Measurements from ENCODE around the gene IP6K3.

IP6K3 gene

DNA sequence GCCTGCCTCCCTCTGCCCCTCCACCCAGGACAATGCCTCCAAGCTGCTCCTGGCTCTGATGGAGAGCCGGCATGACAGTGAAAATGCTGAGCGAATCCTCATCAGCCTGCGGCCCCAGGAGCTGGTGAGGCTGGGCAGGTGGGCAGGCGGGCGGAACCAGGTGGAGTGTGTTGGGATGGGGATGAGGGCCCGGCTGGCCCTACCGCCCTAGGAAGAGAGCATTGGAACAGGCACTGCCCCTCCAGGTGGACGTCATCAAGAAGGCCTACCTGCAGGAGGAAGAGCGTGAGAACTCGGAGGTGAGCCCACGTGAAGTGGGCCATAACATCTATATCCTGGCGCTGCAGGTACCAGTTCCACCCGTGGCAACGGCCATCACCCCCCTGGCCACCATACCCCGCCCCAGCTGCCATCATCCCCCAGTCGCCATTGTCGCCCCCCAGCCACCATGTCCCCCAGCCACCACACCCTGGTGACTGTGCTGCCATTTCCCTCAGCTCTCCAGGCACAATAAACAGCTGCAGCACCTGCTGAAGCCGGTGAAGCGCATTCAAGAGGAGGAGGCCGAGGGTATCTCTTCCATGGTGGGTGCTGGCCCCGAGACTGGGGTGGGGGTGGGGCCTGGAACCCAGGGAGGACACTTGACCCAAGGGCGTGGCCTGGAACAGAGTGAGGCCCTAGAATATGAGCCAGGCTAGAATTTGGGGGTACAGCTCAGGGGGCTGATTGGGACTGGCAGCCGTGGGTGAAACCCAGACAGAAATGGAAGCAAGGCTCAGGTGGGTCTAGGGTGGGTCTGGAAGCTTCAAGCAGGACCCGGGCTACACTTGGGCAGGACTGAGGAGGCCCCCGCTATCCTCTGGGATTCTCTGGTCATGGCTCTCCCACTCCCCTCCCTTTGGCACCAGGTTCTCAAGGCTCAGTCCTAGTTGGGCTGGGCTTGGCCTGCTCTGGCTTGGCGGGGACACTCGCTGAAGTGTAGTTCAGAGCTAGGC, 59.4 kb downstream of the IP6K3 start:
- no peak for DNase-seq

DNA sequence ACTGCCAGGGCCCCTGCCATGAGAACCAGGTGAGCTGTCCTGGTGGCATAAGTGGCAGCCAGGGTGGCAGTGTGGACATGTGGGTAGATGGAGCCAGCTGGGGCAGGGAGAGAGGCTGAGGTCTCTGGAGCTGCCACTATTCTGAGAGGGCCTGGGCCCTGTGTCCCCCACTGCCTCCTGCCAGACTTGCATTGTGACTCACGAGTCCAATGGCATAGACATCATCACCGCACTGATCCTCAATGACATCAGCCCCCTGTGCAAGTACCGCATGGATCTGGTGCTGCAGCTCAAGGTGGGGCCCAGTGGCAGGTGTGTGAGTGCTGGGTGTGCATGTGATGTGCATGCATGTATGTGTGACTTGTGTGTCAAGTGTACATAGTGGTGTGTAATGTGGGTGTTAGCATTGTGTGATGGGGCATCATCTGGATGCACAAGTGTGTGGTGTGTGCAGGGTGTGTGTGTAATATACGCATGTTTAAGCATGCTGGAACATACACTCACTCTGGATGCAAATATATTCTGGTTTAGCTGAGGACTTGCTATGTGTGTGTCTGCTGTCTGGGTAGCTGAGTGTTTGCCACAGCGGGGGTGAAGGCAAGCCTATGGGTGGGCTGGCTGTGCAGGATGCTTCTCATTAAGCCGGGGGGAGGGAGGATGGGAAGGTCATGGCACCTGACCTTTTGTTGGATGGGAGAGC, 60.3 kb downstream of the IP6K3 start:
- no peak for DNase-seq

DNA sequence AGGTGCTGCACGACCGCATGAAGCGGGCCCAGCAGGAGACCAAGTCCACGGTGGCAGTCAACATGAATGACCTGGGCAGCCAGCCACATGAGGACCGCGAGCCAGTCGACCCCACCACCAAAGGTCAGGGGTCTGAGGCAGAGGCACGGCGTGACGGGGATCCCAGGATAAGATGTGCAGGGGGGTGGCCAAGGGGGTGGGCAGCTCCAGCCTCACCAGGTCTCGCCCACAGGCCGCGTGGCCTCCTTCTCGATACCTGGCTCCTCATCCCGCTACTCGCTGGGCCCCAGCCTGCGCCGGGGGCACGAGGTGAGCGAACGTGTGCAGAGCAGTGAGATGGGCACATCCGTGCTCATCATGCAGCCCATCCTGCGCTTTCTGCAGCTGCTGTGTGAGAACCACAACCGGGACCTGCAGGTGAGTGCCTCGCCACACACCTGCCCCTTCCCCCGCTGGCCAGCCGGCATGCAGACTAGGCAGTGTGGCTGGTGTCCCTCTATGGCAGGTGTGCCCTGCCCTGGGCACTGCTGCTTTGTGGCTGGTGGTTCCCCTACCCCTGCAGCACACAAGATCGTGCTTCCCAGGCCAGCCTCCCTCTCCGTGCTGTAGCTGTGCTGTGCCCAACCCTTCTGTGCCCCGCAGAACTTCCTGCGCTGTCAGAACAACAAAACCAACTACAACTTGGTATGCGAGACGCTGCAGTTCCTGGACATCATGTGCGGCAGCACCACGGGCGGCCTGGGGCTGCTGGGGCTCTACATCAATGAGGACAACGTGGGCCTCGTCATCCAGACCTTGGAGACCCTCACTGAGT, 61.1 kb downstream of the IP6K3 start:
- no peak for DNase-seq

DNA sequence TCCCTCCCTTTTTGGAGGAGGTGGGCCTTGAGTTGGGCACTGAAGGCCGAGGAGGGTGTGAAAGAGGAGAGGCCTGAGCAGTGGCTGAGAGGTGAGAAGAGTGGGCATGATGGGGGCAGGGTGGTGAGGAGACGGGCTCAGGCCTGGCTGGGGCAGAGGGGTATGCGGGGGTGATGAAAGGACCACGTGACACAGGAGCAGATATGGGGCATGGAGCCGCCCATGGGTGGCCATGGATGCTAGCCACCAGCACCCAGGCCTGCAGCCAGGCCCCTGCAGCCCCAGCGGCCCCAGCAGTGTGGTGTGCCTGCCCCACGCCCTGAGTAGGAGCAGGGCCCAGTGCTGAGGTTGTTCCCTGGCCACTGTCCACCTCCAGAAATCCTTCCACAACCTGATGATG, 61.7 kb downstream of the IP6K3 start:
- DNase-seq, result no peak

DNA sequence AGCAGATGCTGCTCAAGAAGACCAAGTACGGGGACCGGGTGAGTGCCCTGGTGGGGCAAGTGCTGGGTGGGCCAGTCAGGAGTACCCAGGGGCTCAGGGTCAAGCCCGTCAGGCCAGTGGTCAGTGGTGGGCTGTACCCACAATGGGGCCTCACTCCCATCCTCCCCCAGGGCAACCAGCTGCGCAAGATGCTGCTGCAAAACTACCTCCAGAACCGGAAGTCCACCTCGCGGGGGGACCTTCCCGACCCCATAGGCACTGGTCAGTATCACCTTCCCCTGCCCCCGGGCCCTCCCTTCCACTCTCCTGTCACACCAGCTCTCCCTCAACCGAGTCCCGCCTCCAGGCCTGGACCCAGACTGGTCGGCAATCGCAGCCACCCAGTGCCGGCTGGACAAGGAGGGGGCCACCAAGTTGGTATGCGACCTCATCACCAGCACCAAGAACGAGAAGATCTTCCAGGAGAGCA, 62.2 kb downstream of the IP6K3 start:
- no peak for DNase-seq

DNA sequence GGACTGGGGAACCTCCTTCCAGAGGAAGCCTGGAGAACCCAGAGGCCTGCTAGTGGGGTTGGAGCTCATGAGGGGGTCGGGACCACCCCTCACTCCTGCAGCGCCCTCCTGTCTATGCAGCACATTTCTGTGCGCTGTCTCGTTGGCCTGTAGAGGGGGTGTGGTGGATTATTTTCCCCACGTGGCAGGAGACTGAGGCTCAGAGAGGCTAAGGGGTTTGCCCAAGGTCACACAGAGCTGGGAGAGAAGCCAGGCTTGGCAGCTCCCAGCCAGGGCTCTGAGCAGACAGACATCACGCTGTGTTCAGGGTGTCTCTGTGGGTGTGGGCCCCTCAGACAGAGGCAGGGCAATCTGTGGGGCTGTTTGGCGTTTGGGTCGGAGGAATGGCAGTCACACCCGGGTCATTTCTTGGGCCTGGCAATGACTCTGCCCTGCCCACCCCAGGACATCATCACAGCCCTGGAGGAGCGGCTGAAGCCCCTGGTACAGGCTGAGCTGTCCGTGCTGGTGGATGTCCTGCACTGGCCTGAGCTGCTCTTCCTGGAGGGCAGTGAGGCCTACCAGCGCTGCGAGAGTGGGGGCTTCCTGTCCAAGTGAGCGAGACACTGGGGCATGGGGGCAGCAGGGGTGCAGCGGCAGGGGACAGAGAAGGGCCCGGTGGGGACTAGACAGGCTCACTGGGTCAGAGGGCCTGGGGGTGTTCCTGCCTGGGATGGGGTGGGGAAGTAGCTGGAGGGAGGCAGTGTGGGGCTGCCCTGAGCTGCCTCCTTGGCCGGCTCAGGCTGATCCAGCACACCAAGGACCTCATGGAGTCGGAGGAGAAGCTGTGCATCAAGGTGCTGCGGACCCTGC, 62.9 kb downstream of the IP6K3 start:
- no peak for DNase-seq

DNA sequence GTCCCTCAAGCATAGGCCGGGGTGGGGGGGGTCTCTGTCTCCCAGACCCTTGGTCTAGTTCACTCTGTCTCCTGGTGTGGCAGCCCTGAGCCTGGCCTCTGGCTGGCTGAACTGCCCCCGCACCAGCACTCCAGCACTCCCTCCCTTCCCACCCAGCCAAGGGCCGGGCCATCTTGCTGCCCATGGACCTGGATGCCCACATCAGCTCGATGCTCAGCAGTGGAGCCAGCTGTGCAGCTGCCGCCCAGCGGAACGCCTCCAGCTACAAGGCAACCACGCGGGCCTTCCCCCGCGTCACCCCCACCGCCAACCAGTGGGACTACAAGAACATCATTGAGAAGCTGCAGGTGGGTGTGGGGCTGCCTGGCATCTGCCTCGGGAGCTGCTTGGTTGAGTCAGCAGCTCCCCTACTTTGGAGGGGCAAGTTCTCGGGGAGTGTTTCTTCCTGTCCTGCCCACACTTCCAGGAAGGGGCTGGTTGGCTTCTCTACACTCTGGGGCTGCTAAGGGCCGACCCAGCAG, 63.6 kb downstream of the IP6K3 start:
- no peak for DNase-seq

DNA sequence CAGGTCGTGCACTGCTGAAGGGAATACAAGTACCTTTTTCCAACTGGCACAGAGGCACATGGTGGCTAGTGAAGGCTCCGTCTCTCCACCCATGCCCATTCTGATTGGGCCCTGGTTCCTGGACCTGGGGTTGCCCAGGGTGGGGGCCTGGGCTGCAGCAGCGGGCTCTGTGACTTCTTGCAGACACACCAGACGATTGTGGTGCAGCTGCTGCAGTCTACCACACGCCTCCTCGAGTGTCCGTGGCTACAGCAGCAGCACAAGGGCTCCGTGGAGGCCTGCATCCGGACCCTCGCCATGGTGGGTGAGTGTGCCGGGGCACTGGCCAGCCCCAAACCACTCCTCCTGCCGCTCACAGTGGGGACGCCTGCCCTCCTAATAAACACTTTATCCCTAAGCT, 64.4 kb downstream of the IP6K3 start:
- DNase-seq, result no peak

DNA sequence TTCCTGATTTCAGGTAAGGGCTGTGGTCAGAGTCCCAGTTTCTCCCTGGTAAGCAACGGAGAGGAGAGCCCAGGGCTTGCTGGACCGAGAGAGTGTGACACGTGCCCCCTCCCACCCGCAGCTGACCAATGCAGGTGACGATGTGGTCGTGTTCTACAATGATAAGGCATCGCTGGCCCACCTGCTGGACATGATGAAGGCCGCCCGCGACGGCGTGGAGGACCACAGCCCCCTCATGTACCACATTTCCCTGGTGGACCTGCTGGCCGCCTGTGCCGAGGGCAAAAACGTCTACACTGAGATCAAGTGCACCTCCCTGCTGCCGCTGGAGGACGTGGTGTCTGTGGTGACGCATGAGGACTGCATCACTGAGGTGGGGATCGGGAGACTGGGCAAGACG, 66.9 kb downstream of the IP6K3 start:
- no peak for DNase-seq

DNA sequence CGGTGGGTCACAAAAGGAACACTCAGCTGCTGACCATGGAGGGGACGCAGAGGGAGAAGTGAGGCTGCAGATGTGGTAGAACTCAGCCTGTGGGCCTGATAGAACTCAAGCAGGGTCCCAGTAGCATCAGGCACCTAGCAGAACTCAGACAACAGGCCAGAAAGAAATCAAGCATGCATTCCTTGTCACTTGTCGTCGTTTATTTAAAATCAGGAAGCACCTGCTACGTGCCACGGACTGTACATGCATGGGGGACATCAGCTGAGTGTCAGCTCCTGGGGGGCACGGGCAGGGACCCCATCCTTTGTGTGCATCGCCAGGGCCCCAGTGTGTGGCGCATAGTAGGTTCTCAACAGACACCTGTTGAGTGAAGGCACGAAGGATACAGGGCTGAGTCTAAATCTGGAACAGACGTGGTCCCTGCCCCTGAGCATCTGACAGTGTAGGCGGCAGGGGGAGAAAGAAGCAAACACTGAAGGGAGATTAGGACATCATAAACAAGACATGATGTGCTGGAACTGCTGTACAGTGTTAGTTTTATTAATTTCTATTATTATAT, 67.7 kb downstream of the IP6K3 start:
- no peak for DNase-seq

DNA sequence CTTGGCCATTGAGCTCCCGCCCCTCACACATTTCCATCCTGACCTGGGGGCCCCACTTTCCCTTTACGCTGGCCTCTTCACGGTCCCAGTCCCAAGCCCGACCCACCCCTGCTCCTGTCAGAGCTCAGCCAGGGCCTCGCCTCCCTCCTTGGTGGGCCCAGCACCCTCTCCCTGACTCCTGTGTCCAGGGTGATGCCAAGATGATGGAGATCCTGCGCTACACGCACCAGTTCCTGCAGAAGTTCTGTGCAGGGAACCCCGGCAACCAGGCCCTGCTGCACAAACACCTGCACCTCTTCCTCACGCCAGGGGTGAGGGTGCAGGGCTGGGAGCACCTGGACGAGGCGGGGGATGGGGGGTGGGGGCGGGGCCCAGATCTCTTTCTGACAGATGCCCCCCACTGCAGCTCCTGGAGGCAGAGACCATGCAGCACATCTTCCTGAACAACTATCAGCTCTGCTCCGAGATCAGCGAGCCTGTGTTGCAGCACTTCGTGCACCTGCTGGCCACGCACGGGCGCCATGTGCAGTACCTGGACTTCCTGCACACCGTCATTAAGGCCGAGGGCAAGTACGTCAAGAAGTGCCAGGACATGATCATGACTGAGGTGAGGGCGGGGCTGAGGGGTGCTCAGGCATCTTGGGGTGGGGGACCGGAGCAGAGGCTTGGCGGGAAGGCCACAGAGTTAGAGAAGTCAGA, 68.3 kb downstream of the IP6K3 start:
- no peak for DNase-seq

DNA sequence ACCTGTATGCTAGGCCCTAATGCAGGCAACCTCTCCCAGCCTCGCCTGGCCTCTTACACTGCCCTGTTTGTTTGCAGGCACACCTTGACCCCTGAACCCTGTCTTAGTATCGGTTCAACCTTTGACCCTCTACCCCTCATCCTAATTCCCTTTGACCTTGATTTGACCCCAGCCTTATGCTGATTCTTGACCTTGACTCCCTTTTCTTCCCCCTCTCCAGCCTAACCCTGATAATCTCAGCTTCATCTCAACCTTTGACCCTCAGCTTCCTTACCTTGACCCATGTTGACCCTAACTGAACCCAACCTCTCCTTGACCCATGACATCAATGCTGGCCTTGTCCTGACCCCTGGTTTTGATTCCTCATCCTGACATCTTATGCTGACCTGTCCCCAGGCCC, 69.0 kb downstream of the IP6K3 start:
- DNase-seq, result no peak

DNA sequence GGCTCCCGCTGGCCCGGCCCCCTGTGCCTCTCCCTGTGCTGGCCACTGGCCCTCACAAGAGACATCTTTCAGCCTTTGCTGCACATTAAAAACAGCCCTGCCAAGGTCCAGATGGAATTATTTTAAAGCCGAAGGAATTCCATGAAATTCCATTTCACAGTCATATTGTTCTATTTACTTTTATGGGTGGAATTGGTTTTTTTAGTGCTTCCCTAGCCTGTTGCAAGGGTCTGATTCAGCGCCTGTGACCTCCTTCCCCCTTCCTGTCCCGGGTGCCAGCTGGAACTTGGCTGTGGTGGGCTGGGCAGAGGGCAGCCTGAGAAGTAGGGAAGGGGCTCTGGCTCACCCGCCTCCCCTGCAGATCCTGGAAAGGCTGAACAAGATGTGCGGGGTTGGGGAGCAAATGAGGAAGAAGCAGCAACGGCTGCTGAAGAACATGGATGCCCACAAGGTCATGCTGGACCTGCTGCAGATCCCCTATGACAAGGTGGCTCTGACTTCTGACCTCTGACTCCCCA, 69.5 kb downstream of the IP6K3 start:
- no peak for DNase-seq

DNA sequence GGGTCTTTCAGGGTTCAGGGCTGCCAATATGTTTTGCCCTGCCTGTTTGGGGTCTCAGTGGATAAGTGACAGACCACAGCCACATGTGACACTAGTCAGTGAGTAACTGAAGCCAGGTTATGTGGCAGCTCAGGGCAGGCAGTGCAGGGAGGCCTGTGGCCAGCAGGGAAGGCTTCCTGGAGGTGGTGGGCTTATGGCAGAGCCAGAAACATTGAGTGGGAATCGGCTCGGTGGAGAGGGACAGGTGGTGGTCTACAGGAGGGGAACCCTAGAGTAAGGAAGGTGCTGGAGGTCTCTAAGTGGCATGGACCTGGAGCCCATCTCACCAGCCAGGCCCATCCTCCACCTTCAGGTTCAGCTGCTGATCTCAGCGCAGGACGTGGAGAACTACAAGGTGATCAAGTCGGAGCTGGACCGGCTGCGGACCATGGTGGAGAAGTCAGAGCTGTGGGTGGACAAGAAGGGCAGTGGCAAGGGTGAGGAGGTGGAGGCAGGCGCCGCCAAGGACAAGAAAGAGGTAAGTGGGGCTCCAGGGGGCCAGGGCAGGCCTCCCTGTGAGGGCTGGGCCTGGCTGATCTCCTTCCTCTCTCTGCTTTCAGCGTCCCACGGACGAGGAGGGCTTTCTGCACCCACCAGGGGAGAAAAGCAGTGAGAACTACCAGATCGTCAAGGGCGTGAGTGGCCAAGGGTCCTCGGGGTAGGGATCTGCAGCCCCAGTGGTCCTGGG, 70.1 kb downstream of the IP6K3 start:
- DNase-seq, result no peak

DNA sequence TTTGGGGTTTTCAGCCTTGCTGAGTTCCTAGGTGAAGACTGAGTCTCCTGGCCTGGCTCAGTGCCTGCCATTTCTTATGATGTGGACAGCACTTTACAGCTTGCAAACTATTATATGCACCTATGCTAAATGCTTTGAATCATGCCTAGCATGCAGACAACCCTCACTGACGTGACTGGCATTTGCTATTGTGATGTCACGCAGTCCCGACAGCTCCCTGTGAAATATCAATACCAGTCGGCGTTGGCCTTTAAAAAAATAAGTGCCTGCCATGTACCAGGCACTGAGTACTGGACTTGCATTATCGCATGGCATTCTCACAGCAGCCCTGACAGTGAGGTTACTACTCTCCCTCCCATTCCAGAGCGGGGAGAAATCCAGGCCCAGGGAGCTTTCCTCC, 70.7 kb downstream of the IP6K3 start:
- DNase-seq, result no peak

DNA sequence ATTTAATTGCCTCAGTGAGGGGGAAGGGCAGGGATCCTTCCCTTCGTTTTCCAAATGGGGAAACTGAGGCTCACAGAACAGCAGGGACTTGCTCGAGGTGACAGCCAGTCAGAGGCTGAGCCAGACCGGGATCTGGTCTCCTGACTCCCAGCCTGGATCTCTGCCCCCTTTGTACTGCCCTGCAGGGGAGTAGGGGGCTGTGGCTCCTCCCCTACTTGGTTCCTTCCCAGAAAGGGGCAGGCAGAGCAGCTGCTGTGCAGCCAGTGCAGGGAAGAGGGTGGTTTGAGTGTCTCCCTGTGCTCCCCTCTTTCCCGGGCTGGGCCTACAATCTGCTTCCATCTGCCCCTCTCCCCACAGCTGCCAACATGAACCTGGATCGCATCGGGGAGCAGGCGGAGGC, 72.9 kb downstream of the IP6K3 start:
- no peak for DNase-seq

DNA sequence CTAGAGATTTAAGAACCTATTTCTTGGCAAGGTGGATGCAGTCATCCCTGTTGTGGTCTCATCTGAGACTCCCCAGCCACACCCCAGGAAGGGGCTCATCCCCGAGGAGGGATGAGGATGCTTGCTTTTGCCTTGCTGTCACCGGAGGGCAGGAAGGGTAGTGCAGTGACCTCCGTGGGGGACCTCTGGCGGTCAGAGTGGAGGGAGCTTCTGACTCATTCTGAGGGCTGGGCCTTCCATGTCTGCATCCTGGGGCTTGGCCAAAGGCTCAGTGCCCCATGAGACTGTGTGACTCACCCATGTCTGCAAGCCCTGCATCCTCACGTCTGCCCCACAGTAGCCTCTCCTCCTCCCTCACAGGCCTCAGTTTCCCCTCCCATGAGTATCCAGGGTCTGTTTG, 73.9 kb downstream of the IP6K3 start:
- peak; percentile 57 to 69 for DNase-seq

DNA sequence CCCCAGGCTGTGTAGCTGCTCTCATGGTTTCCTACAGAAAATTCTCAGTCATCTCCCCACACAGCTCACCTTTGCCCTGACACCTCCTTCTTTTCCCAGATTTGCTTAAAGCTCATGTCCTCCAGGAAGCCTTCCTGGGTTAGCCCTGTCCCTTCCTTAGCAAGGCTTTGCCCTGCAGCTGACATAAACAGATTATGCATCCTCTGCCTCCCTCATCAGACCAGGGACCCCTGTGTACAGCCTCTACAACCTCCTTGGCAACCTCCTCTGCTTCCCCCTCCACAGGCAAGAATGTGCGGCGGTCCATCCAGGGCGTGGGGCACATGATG, 75.0 kb downstream of the IP6K3 start:
- DNase-seq, result no peak
